LNCaP clone FGC (cell line): ENCODE data around the gene STK24.

Experiments
- DNase-seq: peaks from one replicate; pipeline ENCODE4 v3.0.0-alpha.2; 2011; ENCODE audit warnings: low read depth
- H3K4me3 ChIP-seq: 2 replicates; pipeline ENCODE4 v1.5.1; 2011; ENCODE audit warnings: mild to moderate bottlenecking, low read depth, low read length, control low read depth
- CTCF ChIP-seq: IDR thresholded peaks from 2 replicates; pipeline ENCODE4 v1.5.1; 2012; ENCODE audit warnings: mild to moderate bottlenecking; ENCODE audit not compliant: control insufficient read depth, insufficient read depth; ENCODE audit errors: extremely low read depth

The STK24 gene

DNA sequence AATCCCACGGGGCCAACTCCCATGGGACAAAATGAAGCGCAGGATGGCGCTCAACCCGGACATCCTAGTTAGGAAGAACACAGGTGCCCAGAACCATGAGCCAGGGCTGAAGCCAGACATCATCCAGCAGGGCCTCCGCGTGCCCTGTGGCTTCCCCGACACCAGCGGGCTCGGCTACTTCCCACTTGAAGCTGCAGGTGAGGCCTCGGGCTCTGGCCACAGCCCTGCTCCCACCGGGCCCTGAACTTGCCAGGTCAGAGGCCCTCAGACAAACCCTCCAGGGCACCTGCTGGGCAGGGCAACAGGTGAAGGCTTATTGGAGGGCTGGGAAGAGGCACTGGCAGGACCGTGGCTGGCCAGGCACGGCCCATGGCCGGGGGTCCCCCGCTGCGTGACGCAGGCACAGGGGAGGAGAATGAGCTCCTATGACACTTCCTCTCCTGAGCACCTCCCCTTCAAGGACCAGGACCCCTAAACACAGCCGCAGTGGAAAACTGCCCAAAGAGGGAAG lies 117.7 kb downstream of the STK24 start:
- no peak for DNase-seq

DNA sequence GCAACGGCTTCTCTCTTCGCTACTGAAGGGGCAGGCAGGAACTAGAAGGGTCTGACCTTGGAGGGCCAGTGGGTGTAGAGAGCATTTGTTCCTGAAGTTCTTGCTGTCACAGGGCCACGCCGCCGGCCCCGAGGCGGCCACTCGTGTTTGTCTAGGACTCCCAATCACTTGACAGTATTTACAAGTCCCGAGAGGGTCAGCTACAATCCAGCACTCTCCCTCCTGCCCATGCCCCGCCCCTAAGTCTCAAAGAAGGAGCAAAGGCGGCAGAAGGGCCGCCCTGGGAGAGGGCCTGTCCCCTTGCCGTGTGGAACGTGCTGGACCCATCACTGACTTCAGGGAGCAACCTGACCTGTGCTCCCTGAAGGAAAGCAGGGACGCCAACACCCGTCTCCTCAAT lies 118.5 kb downstream of the STK24 start:
- TF ChIP-seq CTCF, result no peak
- DNase-seq, result no peak
- H3K4me3 ChIP-seq, result no peak overlapping the region

More for the DNA sequence above, 117.7 kb downstream of the STK24 start:
- no peak for TF ChIP-seq CTCF
- no peak overlapping the region for H3K4me3 ChIP-seq

GRCh38 chr13:98457053-98457452 lies 119.9 kb downstream of the STK24 start:
- DNase-seq, result no peak
- no peak overlapping the region for H3K4me3 ChIP-seq
- TF ChIP-seq CTCF, result no peak

DNA sequence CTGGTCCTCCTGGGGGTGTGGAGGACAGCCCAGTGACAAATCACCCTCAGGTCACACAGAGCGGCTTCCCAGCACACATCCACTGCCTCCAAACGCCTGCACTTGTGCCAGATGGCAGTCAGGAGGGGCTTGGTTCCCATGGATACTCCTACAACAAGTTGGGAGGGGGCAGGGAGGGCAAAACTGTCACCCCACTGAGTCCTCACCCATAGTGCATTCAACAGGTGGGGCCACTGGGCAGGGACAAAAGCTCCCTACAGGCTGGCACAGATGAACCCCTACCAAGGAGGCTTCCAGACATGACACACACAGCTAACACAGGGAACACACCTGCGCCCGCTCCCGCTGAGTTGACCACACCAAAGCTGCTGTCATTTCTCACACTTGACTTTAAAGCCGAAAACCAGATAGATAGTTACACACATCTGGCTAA lies 120.5 kb downstream of the STK24 start:
- DNase-seq, result no peak
- TF ChIP-seq CTCF, result no peak
- H3K4me3 ChIP-seq, result no peak overlapping the region

DNA sequence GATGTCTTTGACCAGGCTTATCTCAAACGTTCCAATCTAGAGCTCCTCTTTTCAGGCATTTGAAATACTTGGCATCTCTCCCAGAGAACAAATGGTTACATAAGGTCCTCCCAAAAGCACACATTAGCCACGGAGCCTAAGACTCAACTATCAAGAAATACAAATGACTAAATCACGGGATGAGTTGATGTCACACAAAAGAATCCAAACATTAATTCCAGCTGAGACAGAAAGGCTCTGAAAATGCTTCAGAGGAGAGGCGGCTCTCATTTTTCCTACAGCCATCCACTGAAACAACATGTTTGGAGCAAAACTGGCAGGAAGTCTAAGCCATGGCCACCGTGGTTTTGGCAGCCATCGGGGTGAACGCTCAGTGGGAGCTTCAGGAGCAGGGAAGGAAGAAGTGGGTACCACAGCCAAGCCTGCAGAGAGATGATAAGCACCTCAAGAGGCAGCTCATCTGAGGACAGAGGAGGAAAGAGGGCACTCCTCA lies 122.5 kb downstream of the STK24 start:
- H3K4me3 ChIP-seq, result no peak overlapping the region
- DNase-seq, result peak; percentile 74
- TF ChIP-seq CTCF, result no peak

DNA sequence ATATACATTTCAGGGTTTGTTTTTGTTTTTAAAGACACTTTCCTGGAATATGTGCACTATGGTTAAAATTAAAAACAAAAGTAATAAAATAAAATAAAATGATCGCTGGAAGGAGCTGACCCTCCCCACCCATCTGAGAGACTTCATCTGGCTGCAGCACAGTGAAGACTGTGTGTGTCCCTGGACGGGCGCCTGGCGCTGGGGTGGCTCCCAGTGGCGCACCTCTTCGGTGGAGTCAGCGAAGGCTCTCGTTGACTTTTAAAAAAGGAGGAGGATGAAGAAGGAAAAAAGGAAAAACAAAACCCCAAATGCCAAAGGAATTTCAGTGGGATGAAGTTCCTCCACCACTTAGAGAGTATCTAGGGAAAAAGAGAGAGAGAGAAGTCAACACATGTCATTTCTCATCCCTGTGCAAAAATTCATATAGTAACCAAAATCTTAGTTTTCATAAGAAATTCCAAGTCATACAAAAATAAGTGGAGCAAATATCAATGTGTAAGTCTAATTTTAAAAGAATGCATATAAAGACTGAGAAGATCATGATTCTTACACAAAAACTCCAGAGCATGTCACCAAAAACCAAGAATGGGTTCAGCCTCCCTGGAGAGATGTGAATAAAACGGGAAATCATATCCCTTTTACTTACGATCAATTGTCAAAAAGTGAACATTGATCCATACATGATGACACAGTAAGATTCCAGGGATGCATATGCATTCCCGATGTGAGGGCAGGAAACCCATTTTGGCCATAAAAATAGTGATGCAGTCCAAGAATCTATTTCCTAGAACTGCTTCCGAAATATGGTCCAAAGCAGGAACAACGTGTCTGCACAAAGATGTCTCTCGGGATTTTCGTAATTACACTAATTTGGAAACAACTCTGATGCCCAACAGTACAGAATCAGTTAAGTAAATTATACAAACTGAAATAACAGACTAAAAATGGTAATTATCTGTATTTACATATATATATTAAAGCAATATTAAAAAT lies 123.8 kb downstream of the STK24 start:
- no peak overlapping the region for H3K4me3 ChIP-seq
- no peak for TF ChIP-seq CTCF
- DNase-seq, result no peak
